H9 (cell line): Measurements from ENCODE around the gene EFNA5. TPM values are rescaled to one million over a fixed set of nuclear protein-coding genes. Genes with fewer than 3 reads are reported as not detected.

Experiments used
- DNase-seq: peaks from one replicate; pipeline ENCODE4 v3.0.0-alpha.2; 2017
- H2AFZ ChIP-seq: one replicate; pipeline ENCODE4 v1.6.1; 2013; ENCODE audit warnings: mild to moderate bottlenecking, low read length, control low read depth, moderate library complexity
- H2AK5ac ChIP-seq: 2 replicates; pipeline ENCODE4 v1.6.1; 2013; ENCODE audit warnings: low read length, control low read depth, mixed read lengths; ENCODE audit not compliant: insufficient read length
- H2BK120ac ChIP-seq: one replicate; pipeline ENCODE4 v1.6.1; 2013; ENCODE audit warnings: low read depth, mild to moderate bottlenecking, low read length, control low read depth, inconsistent platforms; ENCODE audit not compliant: poor library complexity, severe bottlenecking
- H2BK12ac ChIP-seq: 2 replicates; pipeline ENCODE4 v1.6.1; 2013; ENCODE audit warnings: low read length, control low read depth, mixed read lengths, low read depth; ENCODE audit not compliant: insufficient read length
- H2BK15ac ChIP-seq: 2 replicates; pipeline ENCODE4 v1.6.1; 2013; ENCODE audit warnings: low read depth, low read length, control low read depth
- H2BK20ac ChIP-seq: one replicate; pipeline ENCODE4 v1.6.1; 2013; ENCODE audit warnings: low read depth, mild to moderate bottlenecking, low read length, control low read depth, inconsistent platforms; ENCODE audit not compliant: poor library complexity, severe bottlenecking
- H2BK5ac ChIP-seq: 2 replicates; pipeline ENCODE4 v1.6.1; 2013; ENCODE audit warnings: low read length, control low read depth, mixed read lengths; ENCODE audit not compliant: insufficient read length
- H3K14ac ChIP-seq: 2 replicates; pipeline ENCODE4 v1.6.1; 2013; ENCODE audit warnings: low read length, control low read depth; ENCODE audit not compliant: insufficient read depth
- H3K18ac ChIP-seq: 2 replicates; pipeline ENCODE4 v1.6.1; 2013; ENCODE audit warnings: low read depth, mild to moderate bottlenecking, mixed read lengths, low read length, control low read depth; ENCODE audit not compliant: insufficient read length
- H3K23ac ChIP-seq: 2 replicates; pipeline ENCODE4 v1.6.1; 2013; ENCODE audit warnings: low read length, control low read depth, mixed read lengths, low read depth; ENCODE audit not compliant: insufficient read length
- H3K23me2 ChIP-seq: 2 replicates; pipeline ENCODE4 v1.6.1; 2013; ENCODE audit warnings: low read depth, mild to moderate bottlenecking, mixed read lengths, low read length, control low read depth; ENCODE audit not compliant: insufficient read length, poor library complexity, severe bottlenecking
- H3K27ac ChIP-seq: 2 replicates; pipeline ENCODE4 v1.5.1; 2013; ENCODE audit warnings: low read length, control low read depth, mixed read lengths, low read depth; ENCODE audit not compliant: insufficient read length
- H3K27me3 ChIP-seq: 2 replicates; pipeline ENCODE4 v1.6.1; 2013; ENCODE audit warnings: low read length, control low read depth, inconsistent platforms; ENCODE audit not compliant: insufficient read depth
- H3K4ac ChIP-seq: 2 replicates; pipeline ENCODE4 v1.6.1; 2013; ENCODE audit warnings: low read depth, mild to moderate bottlenecking, control low read depth, inconsistent platforms, low read length, moderate library complexity
- H3K4me1 ChIP-seq: 2 replicates; pipeline ENCODE4 v1.6.1; 2013; ENCODE audit warnings: low read length, control low read depth, inconsistent platforms; ENCODE audit not compliant: insufficient read depth
- H3K4me2 ChIP-seq: 2 replicates; pipeline ENCODE4 v1.6.1; 2013; ENCODE audit warnings: low read length, control low read depth, mixed read lengths; ENCODE audit not compliant: insufficient read length, insufficient read depth
- H3K56ac ChIP-seq: 2 replicates; pipeline ENCODE4 v1.6.1; 2013; ENCODE audit warnings: low read depth, mild to moderate bottlenecking, mixed read lengths, low read length, control low read depth; ENCODE audit not compliant: insufficient read length
- H3K79me1 ChIP-seq: 2 replicates; pipeline ENCODE4 v1.6.1; 2013; ENCODE audit warnings: low read depth, mild to moderate bottlenecking, moderate library complexity, low read length, control low read depth, inconsistent platforms; ENCODE audit not compliant: insufficient read depth, poor library complexity, severe bottlenecking
- H3K79me2 ChIP-seq: 2 replicates; pipeline ENCODE4 v1.6.1; 2013; ENCODE audit warnings: low read length, control low read depth, inconsistent platforms; ENCODE audit not compliant: insufficient read depth
- H3K9ac ChIP-seq: 2 replicates; pipeline ENCODE4 v1.6.1; 2013; ENCODE audit warnings: low read length, control low read depth, mixed read lengths; ENCODE audit not compliant: insufficient read length; ENCODE audit errors: extremely low read depth
- H3K9me3 ChIP-seq: one replicate; pipeline ENCODE4 v1.6.1; 2013; ENCODE audit warnings: low read depth, low read length, inconsistent platforms; ENCODE audit not compliant: control insufficient read depth
- H3T11ph ChIP-seq: one replicate; pipeline ENCODE4 v1.6.1; 2013; ENCODE audit warnings: mild to moderate bottlenecking, low read length, control low read depth, inconsistent platforms
- H4K20me1 ChIP-seq: one replicate; pipeline ENCODE4 v1.6.1; 2013; ENCODE audit not compliant: control insufficient read depth, insufficient read length, insufficient read depth
- H4K5ac ChIP-seq: 2 replicates; pipeline ENCODE4 v1.6.1; 2013; ENCODE audit warnings: low read depth, mild to moderate bottlenecking, mixed read lengths, low read length, control low read depth; ENCODE audit not compliant: insufficient read length
- H4K8ac ChIP-seq: replicated peaks from 2 replicates; pipeline ENCODE4 v1.6.1; 2013; ENCODE audit warnings: low read length, control low read depth, mixed read lengths, low read depth; ENCODE audit not compliant: insufficient read length
- H4K91ac ChIP-seq: 2 replicates; pipeline ENCODE4 v1.6.1; 2013; ENCODE audit warnings: low read depth, mild to moderate bottlenecking, moderate library complexity, mixed read lengths, low read length, control low read depth; ENCODE audit not compliant: insufficient read length
- H3K27ac Mint-ChIP-seq, 3 experiments: 2 replicates in 2 of 3; 3 replicates in 1 of 3; pipeline ENCODE4 v1.8.0; 2020 to 2021; ENCODE audit warnings: mixed read lengths in 3 of 3, mild to moderate bottlenecking in 1 of 3, moderate library complexity in 1 of 3
- H3K27me3 Mint-ChIP-seq: 2 replicates; pipeline ENCODE4 v1.8.0; 2021; ENCODE audit warnings: low read depth, mild to moderate bottlenecking, moderate library complexity, mixed read lengths
- H3K36me3 Mint-ChIP-seq, 3 experiments: 2 replicates in 2 of 3; 3 replicates in 1 of 3; pipeline ENCODE4 v1.8.0; 2020 to 2021; ENCODE audit warnings: low read depth in 3 of 3, mixed read lengths in 3 of 3; ENCODE audit not compliant: insufficient read depth in 1 of 3
- H3K4me1 Mint-ChIP-seq, 2 experiments: 2 replicates each; pipeline ENCODE4 v1.8.0; 2020; ENCODE audit warnings: mixed read lengths in 2 of 2
- H3K4me3 Mint-ChIP-seq, 2 experiments: 2 replicates in 1 of 2; 3 replicates in 1 of 2; pipeline ENCODE4 v1.8.0; 2020 to 2021; ENCODE audit warnings: mild to moderate bottlenecking in 2 of 2, mixed read lengths in 2 of 2, moderate library complexity in 1 of 2
- H3K9me3 Mint-ChIP-seq, 2 experiments: 2 replicates in 1 of 2; 3 replicates in 1 of 2; pipeline ENCODE4 v1.8.0; 2020; ENCODE audit warnings: mild to moderate bottlenecking in 2 of 2, mixed read lengths in 2 of 2, moderate library complexity in 1 of 2
- WGBS: extraction: QIAGEN DNeasy Blood & Tissue Kit; methylation state at CpG from one replicate; pipeline ENCODE4 v1.1.7; 2013; ENCODE audit warnings: missing lambda C conversion rate, low lambda C conversion rate, mixed read lengths; ENCODE audit not compliant: insufficient read length; ENCODE audit errors: extremely low coverage; 5-methylcytosine and 5-hydroxymethylcytosine counted together
- total RNA-seq: library from RNA; stranded (reverse); gene quantifications from 2 replicates; pipeline ENCODE4 v1.2.1, GENCODE V29; 2021
- TF ChIP-seq, protein P1 (sequence below): fragments of 200-600 bp; sonication (generic); conservative IDR thresholded peaks from 3 replicates; pipeline ENCODE4 v1.8.0; 2021; ENCODE audit warnings: antibody characterized with exemption, mild to moderate bottlenecking

Gene EFNA5
- total RNA-seq, 1 experiment from 2014 or later = 20.4 TPM

DNA sequence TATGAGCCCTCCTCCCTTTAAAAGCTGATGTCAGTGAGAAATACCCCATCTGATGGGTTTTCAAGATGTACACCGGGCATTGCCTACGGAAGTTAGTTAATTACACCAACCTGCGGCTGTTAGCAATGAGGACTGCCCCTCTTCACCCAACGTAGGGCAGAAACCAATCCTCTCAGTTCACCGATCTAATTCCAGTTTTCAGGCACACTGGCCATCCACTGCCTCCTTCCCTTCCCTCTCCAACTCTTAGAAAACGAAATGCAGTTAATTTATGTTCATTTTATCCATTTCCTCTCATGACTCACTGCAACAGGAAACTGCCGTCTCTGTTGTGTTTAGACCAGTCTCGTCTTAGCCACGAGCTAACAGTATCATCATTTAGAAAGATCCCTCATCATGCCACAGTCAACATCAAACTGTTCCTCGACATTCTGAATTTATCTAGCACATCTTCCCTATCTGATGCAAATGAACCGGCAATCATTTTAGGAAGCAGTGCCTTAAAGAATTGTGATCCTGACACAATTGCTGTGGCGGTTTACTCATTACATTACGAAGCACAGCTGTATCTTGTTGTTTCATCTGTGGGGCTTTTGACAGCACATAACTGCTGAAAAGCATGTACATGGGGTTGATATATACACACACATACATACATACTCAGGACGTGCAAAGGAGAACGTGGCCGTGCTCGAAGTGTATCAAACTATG is 168.6 kb downstream of the EFNA5 start:
- H4K5ac ChIP-seq = no peak overlapping the region
- no peak overlapping the region for H4K8ac ChIP-seq
- H3K14ac ChIP-seq = no peak overlapping the region
- no peaks in the 10 kb centered on the region for H3K36me3 Mint-ChIP-seq
- DNase-seq = no peak
- H3K79me1 ChIP-seq = no peaks in the 10 kb centered on the region
- H3K27ac Mint-ChIP-seq = peak overlapping the region in 2 of 3 experiments; percentile 3 to 46; a peak in 4 of 7 replicates
- no peaks in the 10 kb centered on the region for H3K9me3 ChIP-seq
- H3K4ac ChIP-seq = no peak overlapping the region
- H3K27me3 Mint-ChIP-seq = no peaks in the 10 kb centered on the region
- peaks cover 16% of the 10 kb centered on the region for H3K4me1 ChIP-seq
- H2BK20ac ChIP-seq = no peak overlapping the region
- TF ChIP-seq, protein P1, sequence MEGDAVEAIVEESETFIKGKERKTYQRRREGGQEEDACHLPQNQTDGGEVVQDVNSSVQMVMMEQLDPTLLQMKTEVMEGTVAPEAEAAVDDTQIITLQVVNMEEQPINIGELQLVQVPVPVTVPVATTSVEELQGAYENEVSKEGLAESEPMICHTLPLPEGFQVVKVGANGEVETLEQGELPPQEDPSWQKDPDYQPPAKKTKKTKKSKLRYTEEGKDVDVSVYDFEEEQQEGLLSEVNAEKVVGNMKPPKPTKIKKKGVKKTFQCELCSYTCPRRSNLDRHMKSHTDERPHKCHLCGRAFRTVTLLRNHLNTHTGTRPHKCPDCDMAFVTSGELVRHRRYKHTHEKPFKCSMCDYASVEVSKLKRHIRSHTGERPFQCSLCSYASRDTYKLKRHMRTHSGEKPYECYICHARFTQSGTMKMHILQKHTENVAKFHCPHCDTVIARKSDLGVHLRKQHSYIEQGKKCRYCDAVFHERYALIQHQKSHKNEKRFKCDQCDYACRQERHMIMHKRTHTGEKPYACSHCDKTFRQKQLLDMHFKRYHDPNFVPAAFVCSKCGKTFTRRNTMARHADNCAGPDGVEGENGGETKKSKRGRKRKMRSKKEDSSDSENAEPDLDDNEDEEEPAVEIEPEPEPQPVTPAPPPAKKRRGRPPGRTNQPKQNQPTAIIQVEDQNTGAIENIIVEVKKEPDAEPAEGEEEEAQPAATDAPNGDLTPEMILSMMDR = no peak
- no peak overlapping the region for H2BK12ac ChIP-seq
- no peak overlapping the region for H3K4me3 Mint-ChIP-seq
- no peak overlapping the region for H2AFZ ChIP-seq
- no peak overlapping the region for H2BK15ac ChIP-seq
- no CpG with 5 or more reads among the region's 17 CpGs for WGBS
- no peaks in the 10 kb centered on the region for H3K9me3 Mint-ChIP-seq
- no peaks in the 10 kb centered on the region for H4K20me1 ChIP-seq
- H3T11ph ChIP-seq = peak overlapping the region; percentile 70
- H3K79me2 ChIP-seq = no peaks in the 10 kb centered on the region
- H2AK5ac ChIP-seq = no peak overlapping the region
- H3K18ac ChIP-seq = no peak overlapping the region
- H3K56ac ChIP-seq = no peak overlapping the region
- H3K23ac ChIP-seq = no peak overlapping the region
- H3K27me3 ChIP-seq = no peaks in the 10 kb centered on the region
- H3K23me2 ChIP-seq = no peaks in the 10 kb centered on the region
- H3K4me2 ChIP-seq = no peak overlapping the region
- H4K91ac ChIP-seq = no peak overlapping the region
- no peak overlapping the region for H3K27ac ChIP-seq
- no peak overlapping the region for H3K9ac ChIP-seq
- H3K4me1 Mint-ChIP-seq = peaks cover 73 to 80% of the 10 kb centered on the region in 2 experiments
- peak overlapping the region; percentile 23 for H2BK120ac ChIP-seq
- no peak overlapping the region for H2BK5ac ChIP-seq
